Natural killer cell (primary cell): ENCODE data around the gene WNT6. TPM values are rescaled to one million over a fixed set of nuclear protein-coding genes. Genes with fewer than 3 reads are reported as not detected.
"Not testable (repeated sequence)": the region's sequence is repeated elsewhere in the genome, so short reads cannot be mapped to it uniquely, and the experiment has no call there.

Experiments used
- ATAC-seq, 3 donors: fragments of 150-1000 bp in 2 of 3; fragments of 200-7000 bp in 1 of 3; cut with Tn5 transposase; 1 replicate in 1 of 3; 2 replicates in 2 of 3; pipeline ENCODE4 v1.10.0; 2021; ENCODE audit warnings: mild to moderate bottlenecking in 2 of 3, moderate library complexity in 2 of 3
- DNase-seq, 2 donors: peaks; one replicate each; pipeline versions ENCODE4 v3.0.0 to v3.0.0-alpha.2; 2013 to 2021; ENCODE audit warnings: mixed read lengths in 1 of 2
- H3K27ac ChIP-seq: one replicate; pipeline ENCODE4 v1.5.1; 2013; ENCODE audit warnings: mild to moderate bottlenecking, low read length
- H3K27me3 ChIP-seq: one replicate; pipeline ENCODE4 v1.6.1; 2013; ENCODE audit warnings: low read length; ENCODE audit not compliant: control insufficient read depth, insufficient read depth
- H3K36me3 ChIP-seq: one replicate; pipeline ENCODE4 v1.6.1; 2013; ENCODE audit warnings: low read length; ENCODE audit not compliant: control insufficient read depth, insufficient read depth
- H3K4me1 ChIP-seq: one replicate; pipeline ENCODE4 v1.6.1; 2013; ENCODE audit warnings: low read length; ENCODE audit not compliant: control insufficient read depth, insufficient read depth
- H3K4me3 ChIP-seq: one replicate; pipeline ENCODE4 v1.5.1; 2013; ENCODE audit warnings: low read length
- H3K9me3 ChIP-seq: one replicate; pipeline ENCODE4 v1.6.1; 2013; ENCODE audit warnings: low read length; ENCODE audit not compliant: control insufficient read depth, insufficient read depth
- H3K27ac Mint-ChIP-seq, 2 donors: one replicate each; pipeline ENCODE4 v1.8.0; 2022; ENCODE audit warnings: mild to moderate bottlenecking in 2 of 2, mixed read lengths in 2 of 2, moderate library complexity in 1 of 2
- H3K27me3 Mint-ChIP-seq, 2 donors: one replicate each; pipeline ENCODE4 v1.8.0; 2022; ENCODE audit warnings: low read depth in 2 of 2, mixed read lengths in 2 of 2
- H3K36me3 Mint-ChIP-seq: one replicate; pipeline ENCODE4 v1.8.0; 2022; ENCODE audit warnings: mixed read lengths
- H3K4me1 Mint-ChIP-seq, 2 donors: one replicate each; pipeline ENCODE4 v1.8.0; 2022; ENCODE audit warnings: mixed read lengths in 2 of 2
- H3K4me3 Mint-ChIP-seq: one replicate; pipeline ENCODE4 v1.8.0; 2022; ENCODE audit warnings: mild to moderate bottlenecking, moderate library complexity, mixed read lengths
- H3K9me3 Mint-ChIP-seq, 2 donors: one replicate each; pipeline ENCODE4 v1.8.0; 2022; ENCODE audit warnings: mixed read lengths in 2 of 2
- CTCF ChIP-seq: fragments of 200-600 bp; IDR thresholded peaks from one replicate; pipeline ENCODE4 v1.8.0; 2022; ENCODE audit warnings: antibody characterized with exemption
- WGBS: methylation state at CpG from one replicate; pipeline ENCODE4 v1.1.7; 2013; ENCODE audit warnings: missing lambda C conversion rate; ENCODE audit not compliant: insufficient coverage; 5-methylcytosine and 5-hydroxymethylcytosine counted together
- intact Hi-C: fragments of 100-400 bp; cut with micrococcal nuclease; formaldehyde crosslinking; loops from one replicate; pipeline ENCODE4 v1.14.2; 2022
- total RNA-seq, 4 donors: library from RNA; stranded (reverse); fragments of 120-200 nt in 1 of 4; gene quantifications; one replicate each; pipeline versions ENCODE4 v1.2.3 to v1.2.4, GENCODE V29; 2013 to 2022

WNT6 gene
- total RNA-seq, 3 donors from 2014 or later (not counting 1 experiment from before 2014, with no cell fraction given): not detected

- no peak overlapping the region for H3K27ac ChIP-seq
- 86% methylated on average over 4 of the region's 4 CpGs for WGBS
- intact Hi-C loops: no loop called here
Measured at GRCh38 chr2:218839430-218839829, 20.2 kb upstream of the WNT6 start.

GRCh38 chr2:218839888-218840287 is 19.7 kb upstream of the WNT6 start:
- H3K4me1 Mint-ChIP-seq: no peaks in the 10 kb centered on the region
- no peak overlapping the region for H3K27ac Mint-ChIP-seq
- no peak overlapping the region for H3K27ac ChIP-seq
- no peak overlapping the region for H3K4me3 ChIP-seq
- intact Hi-C loops: no loop called here
- H3K36me3 ChIP-seq: no peaks in the 10 kb centered on the region
- ATAC-seq (no peak), DNase-seq (no peak)
- no peaks in the 10 kb centered on the region for H3K9me3 ChIP-seq
- H3K9me3 Mint-ChIP-seq: no peaks in the 10 kb centered on the region
- peaks cover 30 to 63% of the 10 kb centered on the region in 2 donors for H3K27me3 Mint-ChIP-seq
- WGBS: no CpG with 5 or more reads among the region's 1 CpG
- no peak overlapping the region for H3K4me3 Mint-ChIP-seq
- peaks cover 8% of the 10 kb centered on the region for H3K36me3 Mint-ChIP-seq
- no peak for TF ChIP-seq CTCF
- H3K4me1 ChIP-seq: no peaks in the 10 kb centered on the region
- H3K27me3 ChIP-seq: no peaks in the 10 kb centered on the region

More at GRCh38 chr2:218839430-218839829, 20.2 kb upstream of the WNT6 start:
- no peaks in the 10 kb centered on the region for H3K9me3 Mint-ChIP-seq
- Histone ChIP-seq H3K4me3 (no peak overlapping the region), H3K36me3 (no peaks in the 10 kb centered on the region), H3K9me3 (no peaks in the 10 kb centered on the region), H3K4me1 (no peaks in the 10 kb centered on the region), H3K27me3 (no peaks in the 10 kb centered on the region)
- ATAC-seq: no peak
- H3K36me3 Mint-ChIP-seq: peaks cover 8% of the 10 kb centered on the region
- no peak for TF ChIP-seq CTCF
- peaks cover 31 to 68% of the 10 kb centered on the region in 2 donors for H3K27me3 Mint-ChIP-seq
- no peak overlapping the region for H3K4me3 Mint-ChIP-seq
- no peak for DNase-seq
- no peaks in the 10 kb centered on the region for H3K4me1 Mint-ChIP-seq
- H3K27ac Mint-ChIP-seq: no peak overlapping the region

- H3K27ac Mint-ChIP-seq, H3K36me3 ChIP-seq, H3K9me3 Mint-ChIP-seq, ATAC-seq, H3K27me3 ChIP-seq, H3K4me1 ChIP-seq, H3K4me1 Mint-ChIP-seq, H3K27ac ChIP-seq, DNase-seq, H3K36me3 Mint-ChIP-seq, H3K9me3 ChIP-seq, intact Hi-C loops, H3K4me3 Mint-ChIP-seq, H3K4me3 ChIP-seq: not testable (repeated sequence)
- 83% methylated on average over 2 of the region's 5 CpGs for WGBS
- H3K27me3 Mint-ChIP-seq: peaks cover 9 to 28% of the 10 kb centered on the region in 2 donors
Measured at GRCh38 chr2:218844334-218844733, 15.3 kb upstream of the WNT6 start.

GRCh38 chr2:218846963-218847362 is 12.6 kb upstream of the WNT6 start:
- WGBS: 94% methylated on average over 10 of the region's 18 CpGs
- not testable (repeated sequence) for H3K36me3 ChIP-seq

More at GRCh38 chr2:218846963-218847362, 12.6 kb upstream of the WNT6 start:
- peaks cover 12% of the 10 kb centered on the region in 2 donors for H3K27me3 Mint-ChIP-seq
- ATAC-seq, H3K9me3 Mint-ChIP-seq, H3K36me3 Mint-ChIP-seq, H3K9me3 ChIP-seq, H3K4me3 Mint-ChIP-seq, H3K27ac ChIP-seq, H3K4me3 ChIP-seq, H3K27ac Mint-ChIP-seq, DNase-seq, H3K4me1 ChIP-seq, H3K4me1 Mint-ChIP-seq, H3K27me3 ChIP-seq: not testable (repeated sequence)
- intact Hi-C loops: loop anchor here (1.0 to 2.0 kb wide), 2 partner anchors 136 to 198 kb away; no protein-coding TSS in a partner anchor
